Amniotic epithelial cell (primary cell): ENCODE results near the gene RIPK3.
"Not testable (repeated sequence)": the region's sequence is repeated elsewhere in the genome, so short reads cannot be mapped to it uniquely, and the experiment has no call there.

ENCODE experiments used
- DNase-seq: peaks from one replicate; pipeline ENCODE4 v3.0.0-alpha.2; 2010; ENCODE audit warnings: low read depth

RIPK3 gene

GRCh38 chr14:24339284-24340151 lies at the start of gene RIPK3:
Gene RIPK3, minus strand, starts transcription at chr14:24339991. Its CDS starts 165 bp downstream, at chr14:24339826.
- DNase-seq: no peak

- peak; percentile 92 for DNase-seq
Measured at GRCh38 chr14:24389226-24389848, 49.5 kb upstream of the RIPK3 start.

GRCh38 chr14:24388474-24389179 lies 48.8 kb upstream of the RIPK3 start:
- DNase-seq: peak; percentile 34

- not testable (repeated sequence) for DNase-seq
Measured at GRCh38 chr14:24387579-24387978, 47.8 kb upstream of the RIPK3 start.

GRCh38 chr14:24387009-24387345 lies 47.2 kb upstream of the RIPK3 start:
- no peak for DNase-seq

GRCh38 chr14:24385524-24385923 lies 45.7 kb upstream of the RIPK3 start:
- DNase-seq: no peak

- no peak for DNase-seq
Measured at GRCh38 chr14:24384169-24384568, 44.4 kb upstream of the RIPK3 start.

- DNase-seq: no peak
Measured at GRCh38 chr14:24382064-24382371, 42.2 kb upstream of the RIPK3 start.

- no peak for DNase-seq
Measured at GRCh38 chr14:24381363-24382063, 41.7 kb upstream of the RIPK3 start.

- DNase-seq: no peak
Measured at GRCh38 chr14:24379907-24380730, 40.3 kb upstream of the RIPK3 start.

GRCh38 chr14:24378981-24379906 lies 39.5 kb upstream of the RIPK3 start:
- DNase-seq: no peak

GRCh38 chr14:24378327-24378726 lies 38.5 kb upstream of the RIPK3 start:
- no peak for DNase-seq

GRCh38 chr14:24377657-24378056 lies 37.9 kb upstream of the RIPK3 start:
- no peak for DNase-seq

- no peak for DNase-seq
Measured at GRCh38 chr14:24377126-24377525, 37.3 kb upstream of the RIPK3 start.

- no peak for DNase-seq
Measured at GRCh38 chr14:24376448-24377070, 36.8 kb upstream of the RIPK3 start.

GRCh38 chr14:24372701-24373416 lies 33.1 kb upstream of the RIPK3 start:
- DNase-seq: no peak

- not testable (repeated sequence) for DNase-seq
Measured at GRCh38 chr14:24371605-24372004, 31.8 kb upstream of the RIPK3 start.

- DNase-seq: no peak
Measured at GRCh38 chr14:24370748-24371147, 31.0 kb upstream of the RIPK3 start.
